Hematopoietic multipotent progenitor cell treated with erythropoietin and hydrocortisone succinate and interleukin-3 and kit ligand, for 17 days (in vitro differentiated cells): ENCODE data around the gene PLXNA4.
"Not testable (repeated sequence)": the region's sequence is repeated elsewhere in the genome, so short reads cannot be mapped to it uniquely, and the experiment has no call there.

Source experiments
- DNase-seq: peaks from one replicate; pipeline ENCODE4 v3.0.0-alpha.2; 2015; ENCODE audit warnings: low spot score

Gene PLXNA4

GRCh38 chr7:132414857-132415256, 161.4 kb downstream of the PLXNA4 start:
- DNase-seq: no peak

- no peak for DNase-seq
Measured at GRCh38 chr7:132412435-132412834, 163.8 kb downstream of the PLXNA4 start.

GRCh38 chr7:132410861-132411541, 165.3 kb downstream of the PLXNA4 start:
- DNase-seq: no peak

GRCh38 chr7:132410385-132410784, 165.9 kb downstream of the PLXNA4 start:
- DNase-seq: no peak

- DNase-seq: no peak
Measured at GRCh38 chr7:132407764-132408163, 168.5 kb downstream of the PLXNA4 start.

- no peak for DNase-seq
Measured at GRCh38 chr7:132406039-132406438, 170.2 kb downstream of the PLXNA4 start.

- DNase-seq: no peak
Measured at GRCh38 chr7:132404261-132404660, 172.0 kb downstream of the PLXNA4 start.

- no peak for DNase-seq
Measured at GRCh38 chr7:132403465-132404110, 172.7 kb downstream of the PLXNA4 start.

GRCh38 chr7:132402751-132403245, 173.5 kb downstream of the PLXNA4 start:
- DNase-seq: no peak

- DNase-seq: no peak
Measured at GRCh38 chr7:132402096-132402495, 174.2 kb downstream of the PLXNA4 start.

GRCh38 chr7:132400561-132401142, 175.6 kb downstream of the PLXNA4 start:
- DNase-seq: no peak

GRCh38 chr7:132399367-132399766, 176.9 kb downstream of the PLXNA4 start:
- DNase-seq: no peak

GRCh38 chr7:132398253-132398925, 177.9 kb downstream of the PLXNA4 start:
- no peak for DNase-seq

- DNase-seq: no peak
Measured at GRCh38 chr7:132397070-132397469, 179.2 kb downstream of the PLXNA4 start.

- no peak for DNase-seq
Measured at GRCh38 chr7:132395361-132395760, 180.9 kb downstream of the PLXNA4 start.

GRCh38 chr7:132394283-132395198, 181.7 kb downstream of the PLXNA4 start:
- DNase-seq: no peak

- DNase-seq: no peak
Measured at GRCh38 chr7:132393789-132394261, 182.4 kb downstream of the PLXNA4 start.

GRCh38 chr7:132392713-132393112, 183.6 kb downstream of the PLXNA4 start:
- no peak for DNase-seq

- DNase-seq: no peak
Measured at GRCh38 chr7:132390705-132391104, 185.6 kb downstream of the PLXNA4 start.

GRCh38 chr7:132390049-132390448, 186.2 kb downstream of the PLXNA4 start:
- DNase-seq: not testable (repeated sequence)

GRCh38 chr7:132388688-132389087, 187.6 kb downstream of the PLXNA4 start:
- no peak for DNase-seq
